Bronchial epithelial cell (primary cell): ENCODE results near the gene MTHFSD. TPM values are rescaled to one million over a fixed set of nuclear protein-coding genes. Genes with fewer than 3 reads are reported as not detected.

Source experiments
- DNase-seq: peaks from one replicate; pipeline ENCODE4 v3.0.0-alpha.2; 2010; ENCODE audit warnings: low read depth
- FAIRE-seq: peaks from 2 replicates; lab custom pipeline; 2011; peaks lifted over from hg19 to GRCh38; lab: Jason Lieb, UNC
- H3K27me3 ChIP-seq: 2 replicates; pipeline ENCODE4 v1.5.1; 2011; ENCODE audit warnings: low read length; ENCODE audit not compliant: control insufficient read depth, insufficient read depth
- H3K36me3 ChIP-seq: 2 replicates; pipeline ENCODE4 v1.5.1; 2011; ENCODE audit warnings: low read length; ENCODE audit not compliant: control insufficient read depth, insufficient read depth
- H3K4me3 ChIP-seq: 2 replicates; pipeline ENCODE4 v1.5.1; 2011; ENCODE audit warnings: mild to moderate bottlenecking, low read depth, low read length, control low read depth
- CTCF ChIP-seq: IDR thresholded peaks from 2 replicates; pipeline ENCODE4 v1.5.1; 2011; ENCODE audit warnings: mild to moderate bottlenecking, moderate library complexity, low read length, control low read depth, inconsistent platforms; ENCODE audit not compliant: insufficient read depth, severe bottlenecking
- total RNA-seq: library from RNA; depleted of rRNA; stranded (reverse); fragments of >200 nt; gene quantifications from 2 replicates; pipeline ENCODE4 v1.2.1, GENCODE V29; 2014

Gene MTHFSD
- total RNA-seq, 1 donor from 2014 or later, result 13.2 TPM

- Histone ChIP-seq H3K27me3 (no peaks in the 10 kb centered on the region), H3K4me3 (no peak overlapping the region), H3K36me3 (no peaks in the 10 kb centered on the region)
- TF ChIP-seq CTCF, result no peak
- DNase-seq (no peak), FAIRE-seq (no peak)
Observed at GRCh38 chr16:86584726-86585721, 30.0 kb upstream of the MTHFSD start.

- FAIRE-seq, result no peak
- H3K4me3 ChIP-seq, result no peak overlapping the region
- no peak for TF ChIP-seq CTCF
- H3K36me3 ChIP-seq, result no peaks in the 10 kb centered on the region
- DNase-seq, result no peak
- no peaks in the 10 kb centered on the region for H3K27me3 ChIP-seq
Observed at GRCh38 chr16:86584071-86584685, 29.1 kb upstream of the MTHFSD start.

- DNase-seq, result no peak
- Histone ChIP-seq H3K36me3 (no peaks in the 10 kb centered on the region), H3K27me3 (no peaks in the 10 kb centered on the region), H3K4me3 (no peak overlapping the region)
- FAIRE-seq, result no peak
- TF ChIP-seq CTCF, result no peak
Observed at GRCh38 chr16:86581458-86581857, 26.4 kb upstream of the MTHFSD start.

GRCh38 chr16:86580791-86581170, 25.7 kb upstream of the MTHFSD start:
- Histone ChIP-seq H3K4me3 (no peak overlapping the region), H3K27me3 (no peaks in the 10 kb centered on the region), H3K36me3 (no peaks in the 10 kb centered on the region)
- no peak for FAIRE-seq
- no peak for TF ChIP-seq CTCF
- DNase-seq, result no peak

- FAIRE-seq, result no peak
Observed at GRCh38 chr16:86580063-86580790, 25.2 kb upstream of the MTHFSD start.

More at GRCh38 chr16:86580063-86580790, 25.2 kb upstream of the MTHFSD start:
- Histone ChIP-seq H3K4me3 (peak overlapping the region; percentile 58), H3K27me3 (no peaks in the 10 kb centered on the region), H3K36me3 (no peaks in the 10 kb centered on the region)
- TF ChIP-seq CTCF, result no peak
- DNase-seq, result no peak
